ENCODE results near the gene OR13D1. TPM values are rescaled to one million over a fixed set of nuclear protein-coding genes. Genes with fewer than 3 reads are reported as not detected.

The OR13D1 gene
- total RNA-seq, 1 experiment from 2014 or later = not detected

DNA sequence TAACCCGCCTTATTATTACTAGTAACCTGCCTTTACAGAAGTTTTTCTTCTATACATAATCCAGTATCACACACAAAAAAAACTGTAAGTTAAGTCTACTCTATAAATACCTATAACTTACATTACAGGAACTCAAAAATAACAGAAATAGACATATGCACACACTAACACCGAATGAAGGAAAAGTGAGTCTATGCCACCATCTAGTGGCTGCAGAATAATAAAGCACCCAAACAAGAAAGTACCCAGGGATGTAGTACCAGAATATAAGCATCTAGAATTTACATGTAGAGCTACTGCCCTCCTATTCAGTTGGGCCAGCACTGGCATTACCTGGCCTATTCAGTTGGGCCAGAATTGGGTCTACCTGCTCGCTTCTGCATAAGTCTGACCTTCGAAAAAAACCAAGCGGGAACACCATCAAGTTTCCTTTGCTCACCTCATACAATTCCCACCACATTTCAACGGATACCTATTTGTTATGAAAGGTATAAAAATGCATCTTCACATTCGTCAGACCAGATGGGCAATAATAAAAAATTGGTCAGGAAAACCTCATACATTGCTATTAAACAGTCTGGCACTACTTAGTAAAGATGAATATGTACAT is 49.2 kb downstream of the OR13D1 start:
- H3K4me2 ChIP-seq (ENCODE audit: low read length) = no peak overlapping the region
- DNase-seq (ENCODE audit: low read depth, low spot score) = peak; percentile 51
- H3K9ac ChIP-seq (ENCODE audit: low read length) = no peak overlapping the region
- H3K9me3 ChIP-seq (ENCODE audit: control insufficient read depth in 1 of 2, insufficient read depth in 1 of 2, low read depth in 1 of 2, low read length in 2 of 2) = no peaks in the 10 kb centered on the region
- H3K27ac ChIP-seq (ENCODE audit: low read depth, low read length) = no peak overlapping the region
- peaks cover 0 to 6% of the 10 kb centered on the region in 2 experiments; a peak in 2 of 4 replicates for H3K4me1 ChIP-seq (ENCODE audit: control insufficient read depth in 1 of 2, insufficient read depth in 2 of 2, low read length in 2 of 2)
- H2AFZ ChIP-seq (ENCODE audit: low read depth, low read length, poor library complexity, severe bottlenecking) = no peak overlapping the region
- no peaks in the 10 kb centered on the region for H3K36me3 ChIP-seq (ENCODE audit: control insufficient read depth in 1 of 2, insufficient read depth in 2 of 2, low read length in 2 of 2)
- H4K20me1 ChIP-seq (ENCODE audit: insufficient read depth) = no peaks in the 10 kb centered on the region
- POLR2A ChIA-PET = no interaction called here
- intact Hi-C loops (cut with micrococcal nuclease) = loop anchor here (1.0 to 5.0 kb wide), 4 partner anchors 61 to 566 kb away; no protein-coding TSS in a partner anchor
- H3K27me3 ChIP-seq (ENCODE audit: insufficient read depth, low read length) = no peaks in the 10 kb centered on the region
- no peak for TF ChIP-seq EGR1 (IDR thresholded peaks at IDR 0.05; ENCODE audit: low read depth)
- TF ChIP-seq RAD21 (IDR thresholded peaks at IDR 0.05; ENCODE audit: low read depth) = peak; percentile 84
- TF ChIP-seq, protein P1, sequence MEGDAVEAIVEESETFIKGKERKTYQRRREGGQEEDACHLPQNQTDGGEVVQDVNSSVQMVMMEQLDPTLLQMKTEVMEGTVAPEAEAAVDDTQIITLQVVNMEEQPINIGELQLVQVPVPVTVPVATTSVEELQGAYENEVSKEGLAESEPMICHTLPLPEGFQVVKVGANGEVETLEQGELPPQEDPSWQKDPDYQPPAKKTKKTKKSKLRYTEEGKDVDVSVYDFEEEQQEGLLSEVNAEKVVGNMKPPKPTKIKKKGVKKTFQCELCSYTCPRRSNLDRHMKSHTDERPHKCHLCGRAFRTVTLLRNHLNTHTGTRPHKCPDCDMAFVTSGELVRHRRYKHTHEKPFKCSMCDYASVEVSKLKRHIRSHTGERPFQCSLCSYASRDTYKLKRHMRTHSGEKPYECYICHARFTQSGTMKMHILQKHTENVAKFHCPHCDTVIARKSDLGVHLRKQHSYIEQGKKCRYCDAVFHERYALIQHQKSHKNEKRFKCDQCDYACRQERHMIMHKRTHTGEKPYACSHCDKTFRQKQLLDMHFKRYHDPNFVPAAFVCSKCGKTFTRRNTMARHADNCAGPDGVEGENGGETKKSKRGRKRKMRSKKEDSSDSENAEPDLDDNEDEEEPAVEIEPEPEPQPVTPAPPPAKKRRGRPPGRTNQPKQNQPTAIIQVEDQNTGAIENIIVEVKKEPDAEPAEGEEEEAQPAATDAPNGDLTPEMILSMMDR (IDR thresholded peaks at IDR 0.05 in 2 of 3, conservative IDR thresholded peaks at IDR 0.05 in 1 of 3; ENCODE audit: borderline replicate concordance in 1 of 3, insufficient read depth in 1 of 3, low read depth in 2 of 3, low read length in 2 of 3) = peak; percentile 54 to 86 (median 67)
- H3K9me2 ChIP-seq (ENCODE audit: insufficient read depth) = no peaks in the 10 kb centered on the region
- RAD21 ChIA-PET (ENCODE audit: low non-redundant PET in 1 of 2, low total read pairs in 2 of 2, uncharacterized antibody in 2 of 2, unreplicated experiment in 2 of 2) = interaction anchor here (1.0 kb wide), 2 partner anchors 567 kb away, joined by 3 to 4 read pairs; no protein-coding TSS in a partner anchor
- no peak overlapping the region for H3K4me3 ChIP-seq (replicated peaks in 1 of 2; ENCODE audit: low read depth in 1 of 2, low read length in 2 of 2)
- ATAC-seq = peak; percentile 40
- CTCF ChIA-PET = interaction anchor here (0.6 to 1.1 kb wide), 6 partner anchors 12 to 811 kb away, joined by 3 to 4 read pairs (median 3); no protein-coding TSS in a partner anchor
- H3K79me2 ChIP-seq (ENCODE audit: insufficient read depth, low read length) = no peaks in the 10 kb centered on the region
- BruUV-seq (replicated peaks) = no TSS peak

Other genes with a start within 250 kb of the OR13D1 start
- not detected for gene OR13F1, start 190.3 kb upstream of the OR13D1 start, total RNA-seq (2021; ENCODE audit: unreplicated experiment)
- not detected for gene OR13C4, start 167.3 kb upstream of the OR13D1 start, total RNA-seq (2021; ENCODE audit: unreplicated experiment)
- gene OR13C3, start 157.7 kb upstream of the OR13D1 start, total RNA-seq (2021; ENCODE audit: unreplicated experiment) = not detected
- not detected for gene OR13C8, start 125.3 kb upstream of the OR13D1 start, total RNA-seq (2021; ENCODE audit: unreplicated experiment)
- gene OR13C5, start 95.1 kb upstream of the OR13D1 start, total RNA-seq (2021; ENCODE audit: unreplicated experiment) = not detected
- not detected for gene OR13C2, start 88.9 kb upstream of the OR13D1 start, total RNA-seq (2021; ENCODE audit: unreplicated experiment)
- not detected for gene OR13C9, start 76.3 kb upstream of the OR13D1 start, total RNA-seq (2021; ENCODE audit: unreplicated experiment)
- gene NIPSNAP3A, start 53.2 kb downstream of the OR13D1 start, total RNA-seq (2021; ENCODE audit: unreplicated experiment) = 6.9 TPM
- gene NIPSNAP3B, start 69.6 kb downstream of the OR13D1 start, total RNA-seq (2021; ENCODE audit: unreplicated experiment) = not detected
- 0.89 TPM for gene ABCA1, start 233.6 kb downstream of the OR13D1 start, total RNA-seq (2021; ENCODE audit: unreplicated experiment)